Nephron (organoid): Measurements from ENCODE around the gene NOC4L.

ENCODE experiments used
- H3K27ac Mint-ChIP-seq, 3 experiments: 2 replicates each; pipeline ENCODE4 v1.8.0; 2020; ENCODE audit warnings: mixed read lengths in 3 of 3, mild to moderate bottlenecking in 2 of 3, moderate library complexity in 1 of 3
- H3K27me3 Mint-ChIP-seq: 2 replicates; pipeline ENCODE4 v1.8.0; 2021; ENCODE audit warnings: low read depth, mild to moderate bottlenecking, moderate library complexity, mixed read lengths
- H3K36me3 Mint-ChIP-seq: 2 replicates; pipeline ENCODE4 v1.8.0; 2020; ENCODE audit warnings: low read depth, mixed read lengths
- H3K4me1 Mint-ChIP-seq: 2 replicates; pipeline ENCODE4 v1.8.0; 2020; ENCODE audit warnings: mixed read lengths
- H3K4me3 Mint-ChIP-seq, 3 experiments: 2 replicates each; pipeline ENCODE4 v1.8.0; 2020; ENCODE audit warnings: mild to moderate bottlenecking in 3 of 3, mixed read lengths in 3 of 3, moderate library complexity in 2 of 3
- H3K9me3 Mint-ChIP-seq: 2 replicates; pipeline ENCODE4 v1.8.0; 2020; ENCODE audit warnings: mixed read lengths
- TF ChIP-seq, protein P1 (sequence below), 3 experiments: fragments of 200-600 bp; sonication (generic); IDR thresholded peaks; one replicate each; pipeline ENCODE4 v1.5.0; 2021; ENCODE audit warnings: antibody characterized with exemption in 3 of 3; ENCODE audit not compliant: unreplicated experiment in 3 of 3

NOC4L gene

DNA sequence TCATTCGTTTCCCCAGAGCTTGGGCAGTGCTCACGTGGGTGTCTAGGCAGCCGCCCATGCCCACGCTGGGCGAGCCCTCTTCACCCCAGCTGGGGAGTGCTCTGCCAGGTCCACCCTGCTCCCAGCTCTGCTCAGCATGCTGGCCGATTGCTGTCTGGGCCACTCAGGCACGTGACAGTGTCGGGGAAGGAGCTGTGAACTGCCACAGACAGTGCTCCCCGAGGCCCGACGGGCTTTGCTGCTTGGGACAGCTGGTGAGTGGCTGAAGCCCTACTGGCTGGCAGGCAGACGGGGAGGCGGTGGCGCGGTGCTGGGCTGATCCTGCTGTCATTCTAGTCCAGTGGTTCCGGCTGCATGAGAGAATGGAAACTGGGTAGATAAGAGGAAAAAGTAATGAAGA, 15.8 kb downstream of the NOC4L start:
- H3K27me3 Mint-ChIP-seq = peaks cover 16% of the 10 kb centered on the region
- no peak overlapping the region for H3K27ac Mint-ChIP-seq
- H3K9me3 Mint-ChIP-seq = no peaks in the 10 kb centered on the region
- no peaks in the 10 kb centered on the region for H3K4me1 Mint-ChIP-seq
- no peaks in the 10 kb centered on the region for H3K36me3 Mint-ChIP-seq
- no peak overlapping the region for H3K4me3 Mint-ChIP-seq
- TF ChIP-seq, protein P1, sequence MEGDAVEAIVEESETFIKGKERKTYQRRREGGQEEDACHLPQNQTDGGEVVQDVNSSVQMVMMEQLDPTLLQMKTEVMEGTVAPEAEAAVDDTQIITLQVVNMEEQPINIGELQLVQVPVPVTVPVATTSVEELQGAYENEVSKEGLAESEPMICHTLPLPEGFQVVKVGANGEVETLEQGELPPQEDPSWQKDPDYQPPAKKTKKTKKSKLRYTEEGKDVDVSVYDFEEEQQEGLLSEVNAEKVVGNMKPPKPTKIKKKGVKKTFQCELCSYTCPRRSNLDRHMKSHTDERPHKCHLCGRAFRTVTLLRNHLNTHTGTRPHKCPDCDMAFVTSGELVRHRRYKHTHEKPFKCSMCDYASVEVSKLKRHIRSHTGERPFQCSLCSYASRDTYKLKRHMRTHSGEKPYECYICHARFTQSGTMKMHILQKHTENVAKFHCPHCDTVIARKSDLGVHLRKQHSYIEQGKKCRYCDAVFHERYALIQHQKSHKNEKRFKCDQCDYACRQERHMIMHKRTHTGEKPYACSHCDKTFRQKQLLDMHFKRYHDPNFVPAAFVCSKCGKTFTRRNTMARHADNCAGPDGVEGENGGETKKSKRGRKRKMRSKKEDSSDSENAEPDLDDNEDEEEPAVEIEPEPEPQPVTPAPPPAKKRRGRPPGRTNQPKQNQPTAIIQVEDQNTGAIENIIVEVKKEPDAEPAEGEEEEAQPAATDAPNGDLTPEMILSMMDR (IDR thresholded peaks at IDR 0.05; ENCODE audit: unreplicated experiment in 3 of 3) = no peak

DNA sequence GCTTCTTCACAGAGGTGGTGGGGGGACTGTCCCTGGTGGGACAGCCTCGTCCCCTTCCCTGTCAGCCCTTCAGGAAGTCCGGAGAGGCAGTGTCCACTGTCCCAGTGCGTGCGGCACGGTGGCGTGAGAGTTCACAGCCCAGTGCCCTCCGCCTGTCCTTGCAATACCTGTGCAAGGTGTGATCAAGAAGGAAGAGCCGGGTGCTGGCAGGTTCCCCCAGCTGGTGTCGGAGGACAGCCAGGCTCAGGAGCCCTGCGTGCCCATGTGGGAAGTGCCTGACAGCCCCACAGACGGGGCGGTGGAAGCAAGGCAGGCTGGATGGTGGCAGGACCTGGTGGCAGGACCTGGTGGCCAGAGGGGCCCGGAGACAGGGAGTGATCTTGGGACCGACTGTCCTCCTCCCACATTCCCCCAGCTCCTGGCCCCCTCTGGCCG, 16.4 kb downstream of the NOC4L start:
- H3K4me1 Mint-ChIP-seq = no peaks in the 10 kb centered on the region
- TF ChIP-seq, protein P1 (IDR thresholded peaks at IDR 0.05; ENCODE audit: unreplicated experiment in 3 of 3) = no peak
- H3K36me3 Mint-ChIP-seq = no peaks in the 10 kb centered on the region
- peaks cover 16% of the 10 kb centered on the region for H3K27me3 Mint-ChIP-seq
- no peak overlapping the region for H3K4me3 Mint-ChIP-seq
- H3K9me3 Mint-ChIP-seq = no peaks in the 10 kb centered on the region
- no peak overlapping the region for H3K27ac Mint-ChIP-seq

DNA sequence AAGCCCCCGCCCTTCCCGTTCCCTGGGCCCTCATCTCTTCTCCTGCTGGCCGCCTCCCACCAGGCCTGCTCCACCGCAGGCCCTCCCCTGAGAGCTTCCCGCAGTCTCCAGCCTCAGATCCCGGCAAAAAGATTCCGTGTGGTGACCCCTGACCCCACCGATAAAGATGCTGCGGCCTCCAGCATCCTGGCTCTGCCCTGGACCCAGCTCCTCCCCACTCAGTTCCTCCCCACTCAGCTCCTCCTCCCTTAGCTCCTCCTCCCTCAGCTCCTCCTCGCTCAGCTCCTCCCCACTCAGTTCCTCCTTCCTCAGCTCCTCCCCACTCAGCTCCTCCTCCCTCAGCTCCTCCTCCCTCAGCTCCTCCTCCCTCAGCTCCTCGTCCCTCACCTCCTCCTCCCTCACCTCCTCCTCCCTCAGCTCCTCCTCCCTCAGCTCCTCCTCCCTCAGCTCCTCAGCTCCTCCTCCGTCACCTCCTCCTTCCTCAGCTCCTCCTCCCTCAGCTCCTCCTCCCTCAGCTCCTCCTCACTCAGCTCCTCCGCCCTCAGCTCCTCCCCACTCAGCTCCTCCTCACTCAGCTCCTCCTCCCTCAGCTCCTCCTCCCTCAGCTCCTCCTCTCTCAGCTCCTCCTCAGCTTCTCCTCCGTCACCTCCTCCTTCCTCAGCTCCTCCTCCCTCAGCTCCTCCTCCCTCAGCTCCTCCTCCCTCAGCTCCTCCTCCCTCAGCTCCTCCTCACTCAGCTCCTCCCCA, 17.0 kb downstream of the NOC4L start:
- Mint-ChIP-seq H3K36me3 (no peaks in the 10 kb centered on the region), H3K4me1 (no peaks in the 10 kb centered on the region), H3K9me3 (no peaks in the 10 kb centered on the region), H3K27me3 (peaks cover 16% of the 10 kb centered on the region), H3K27ac (no peak overlapping the region), H3K4me3 (no peak overlapping the region)
- TF ChIP-seq, protein P1 (IDR thresholded peaks at IDR 0.05; ENCODE audit: unreplicated experiment in 3 of 3) = no peak

DNA sequence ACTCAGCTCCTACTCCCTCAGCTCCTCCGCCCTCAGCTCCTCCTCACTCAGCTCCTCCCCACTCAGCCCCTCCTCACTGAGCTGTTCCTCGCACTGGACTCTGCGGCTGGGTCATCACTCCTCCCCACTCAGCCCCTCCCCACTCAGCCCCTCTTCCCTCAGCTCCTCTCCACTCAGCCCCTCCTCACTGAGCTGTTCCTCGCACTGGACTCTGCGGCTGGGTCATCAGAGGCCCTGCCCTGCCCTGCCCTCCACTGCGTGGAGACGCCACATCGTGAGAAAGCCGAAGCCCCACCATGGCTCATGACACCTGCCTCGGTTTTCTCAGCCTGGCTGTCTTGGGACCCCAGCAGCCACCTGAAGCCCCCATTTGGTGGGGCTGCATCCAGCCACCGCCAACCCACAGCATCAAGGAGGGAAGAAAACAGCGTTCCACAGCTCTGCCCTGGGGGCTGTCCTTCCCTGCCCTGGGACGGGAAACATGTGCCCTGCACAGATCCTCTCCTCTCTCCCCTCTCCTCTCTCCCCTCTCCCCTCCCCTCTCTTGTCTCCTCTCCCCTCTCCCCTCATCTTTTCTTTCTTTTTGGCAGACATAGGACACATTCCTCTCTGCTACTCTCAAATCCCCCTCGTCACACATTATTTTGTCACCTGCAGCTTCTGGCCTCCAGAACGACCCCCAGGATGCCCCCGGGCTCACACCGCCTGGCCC, 17.7 kb downstream of the NOC4L start:
- Mint-ChIP-seq H3K27ac (no peak overlapping the region), H3K4me3 (no peak overlapping the region), H3K36me3 (no peaks in the 10 kb centered on the region), H3K9me3 (no peaks in the 10 kb centered on the region), H3K4me1 (no peaks in the 10 kb centered on the region), H3K27me3 (peaks cover 16% of the 10 kb centered on the region)
- TF ChIP-seq, protein P1 (IDR thresholded peaks at IDR 0.05; ENCODE audit: unreplicated experiment in 3 of 3) = no peak

DNA sequence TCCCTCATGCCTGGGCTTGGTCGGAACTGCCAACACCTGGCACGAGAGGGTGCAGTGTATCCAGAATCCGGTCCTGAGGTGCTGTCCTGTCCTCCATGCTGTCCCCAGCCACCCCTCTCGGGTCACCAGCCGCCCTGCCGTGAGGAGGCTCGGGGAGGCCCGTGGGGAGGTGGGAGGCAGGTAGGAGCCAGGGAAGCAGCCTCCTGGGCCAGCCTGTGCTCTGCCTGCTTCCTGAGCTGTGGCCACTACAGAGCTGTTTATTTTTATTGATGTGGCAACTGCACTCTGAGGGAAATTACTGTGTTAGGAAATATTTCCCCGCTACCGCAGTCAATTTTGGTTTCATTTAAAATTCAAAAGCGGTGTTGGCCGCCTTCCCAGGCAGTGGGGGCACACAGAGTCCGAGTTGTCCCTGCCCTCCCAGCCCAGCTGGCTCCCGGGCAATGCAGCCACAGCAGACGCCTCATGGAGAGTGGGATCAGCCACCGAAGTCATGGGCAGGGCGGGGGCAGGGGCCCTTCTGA, 18.3 kb downstream of the NOC4L start:
- H3K27me3 Mint-ChIP-seq = peaks cover 22% of the 10 kb centered on the region
- H3K4me3 Mint-ChIP-seq = no peak overlapping the region
- no peak overlapping the region for H3K27ac Mint-ChIP-seq
- H3K4me1 Mint-ChIP-seq = no peaks in the 10 kb centered on the region
- TF ChIP-seq, protein P1 (IDR thresholded peaks at IDR 0.05; ENCODE audit: unreplicated experiment in 3 of 3) = no peak
- H3K9me3 Mint-ChIP-seq = no peaks in the 10 kb centered on the region
- no peaks in the 10 kb centered on the region for H3K36me3 Mint-ChIP-seq
